Mesendoderm (in vitro differentiated cells): Measurements from ENCODE around the gene NEK6.

ENCODE experiments used
- DNase-seq: peaks from one replicate; pipeline ENCODE4 v3.0.0; 2013
- H2AK5ac ChIP-seq: 2 replicates; pipeline ENCODE4 v1.6.1; 2013; ENCODE audit warnings: low read length, inconsistent platforms
- H2BK120ac ChIP-seq: 2 replicates; pipeline ENCODE4 v1.6.1; 2013; ENCODE audit warnings: low read depth, mild to moderate bottlenecking, low read length, moderate library complexity, mixed read lengths
- H2BK15ac ChIP-seq: replicated peaks from 2 replicates; pipeline ENCODE4 v1.6.1; 2013; ENCODE audit warnings: low read depth, mild to moderate bottlenecking, moderate library complexity
- H2BK5ac ChIP-seq: 2 replicates; pipeline ENCODE4 v1.6.1; 2013; ENCODE audit warnings: low read length, inconsistent platforms
- H3K18ac ChIP-seq: 2 replicates; pipeline ENCODE4 v1.6.1; 2013; ENCODE audit warnings: mild to moderate bottlenecking, low read length, mixed read lengths
- H3K23ac ChIP-seq: one replicate; pipeline ENCODE4 v1.6.1; 2013; ENCODE audit warnings: low read length
- H3K27ac ChIP-seq: 2 replicates; pipeline ENCODE4 v1.5.1; 2013; ENCODE audit warnings: low read depth, mild to moderate bottlenecking, inconsistent platforms, low read length, moderate library complexity
- H3K27me3 ChIP-seq: 2 replicates; pipeline ENCODE4 v1.6.1; 2013; ENCODE audit warnings: low read length, control low read depth, mild to moderate bottlenecking, inconsistent platforms; ENCODE audit not compliant: insufficient read depth, poor library complexity
- H3K36me3 ChIP-seq: 2 replicates; pipeline ENCODE4 v1.6.1; 2013; ENCODE audit warnings: low read length, inconsistent platforms; ENCODE audit not compliant: control insufficient read depth, insufficient read depth
- H3K4ac ChIP-seq: one replicate; pipeline ENCODE4 v1.6.1; 2013; ENCODE audit warnings: low read depth, mild to moderate bottlenecking, low read length, moderate library complexity
- H3K4me1 ChIP-seq: 2 replicates; pipeline ENCODE4 v1.6.1; 2013; ENCODE audit warnings: low read depth, low read length, inconsistent platforms; ENCODE audit not compliant: control insufficient read depth
- H3K4me2 ChIP-seq: 2 replicates; pipeline ENCODE4 v1.6.1; 2013; ENCODE audit warnings: low read length
- H3K4me3 ChIP-seq: 2 replicates; pipeline ENCODE4 v1.5.1; 2013; ENCODE audit warnings: mild to moderate bottlenecking, low read length
- H3K56ac ChIP-seq: one replicate; pipeline ENCODE4 v1.6.1; 2013; ENCODE audit warnings: low read length
- H3K79me1 ChIP-seq: 2 replicates; pipeline ENCODE4 v1.6.1; 2013; ENCODE audit warnings: low read length, inconsistent platforms
- H3K79me2 ChIP-seq: 2 replicates; pipeline ENCODE4 v1.6.1; 2013; ENCODE audit warnings: mild to moderate bottlenecking, low read length; ENCODE audit not compliant: control insufficient read depth, insufficient read depth
- H3K9ac ChIP-seq: 2 replicates; pipeline ENCODE4 v1.6.1; 2013; ENCODE audit warnings: low read length, inconsistent platforms
- H4K5ac ChIP-seq: one replicate; pipeline ENCODE4 v1.6.1; 2013; ENCODE audit warnings: low read length
- H4K8ac ChIP-seq: one replicate; pipeline ENCODE4 v1.6.1; 2013; ENCODE audit warnings: low read depth, mild to moderate bottlenecking, control low read depth, low read length, moderate library complexity
- WGBS: extraction: QIAGEN DNeasy Blood & Tissue Kit; methylation state at CpG from one replicate; pipeline ENCODE4 v1.1.7; 2013; ENCODE audit warnings: low lambda C conversion rate, missing lambda C conversion rate; ENCODE audit not compliant: insufficient coverage; ENCODE audit errors: extremely low coverage; 5-methylcytosine and 5-hydroxymethylcytosine counted together

The NEK6 gene

GRCh38 chr9:124344291-124345050 lies 86.7 kb downstream of the NEK6 start:
- DNase-seq = no peak
- H3K4ac ChIP-seq = no peak overlapping the region
- H3K23ac ChIP-seq = no peak overlapping the region
- H4K5ac ChIP-seq = no peak overlapping the region
- WGBS = no CpG with 5 or more reads among the region's 29 CpGs
- no peak overlapping the region for H2BK5ac ChIP-seq
- no peak overlapping the region for H3K4me2 ChIP-seq
- H3K9ac ChIP-seq = no peak overlapping the region
- H3K56ac ChIP-seq = no peak overlapping the region
- no peak overlapping the region for H3K4me3 ChIP-seq
- no peak overlapping the region for H2BK15ac ChIP-seq
- no peaks in the 10 kb centered on the region for H3K4me1 ChIP-seq
- no peak overlapping the region for H4K8ac ChIP-seq
- no peak overlapping the region for H2BK120ac ChIP-seq
- H3K79me2 ChIP-seq = no peaks in the 10 kb centered on the region
- H3K27me3 ChIP-seq = no peaks in the 10 kb centered on the region
- H3K18ac ChIP-seq = no peak overlapping the region
- H2AK5ac ChIP-seq = no peak overlapping the region
- H3K27ac ChIP-seq = no peak overlapping the region
- H3K79me1 ChIP-seq = no peaks in the 10 kb centered on the region
- peaks cover 2% of the 10 kb centered on the region for H3K36me3 ChIP-seq

- no peak overlapping the region for H4K5ac ChIP-seq
- no peak overlapping the region for H3K9ac ChIP-seq
- H3K4me3 ChIP-seq = no peak overlapping the region
- H2AK5ac ChIP-seq = no peak overlapping the region
- no peak overlapping the region for H3K27ac ChIP-seq
- no peak overlapping the region for H3K18ac ChIP-seq
- H2BK15ac ChIP-seq = no peak overlapping the region
- H3K4ac ChIP-seq = no peak overlapping the region
- no peak overlapping the region for H3K56ac ChIP-seq
- H3K36me3 ChIP-seq = peaks cover 2% of the 10 kb centered on the region
- no peak overlapping the region for H3K4me2 ChIP-seq
- no peaks in the 10 kb centered on the region for H3K79me2 ChIP-seq
- no peak overlapping the region for H2BK120ac ChIP-seq
- no CpG with 5 or more reads among the region's 14 CpGs for WGBS
- H3K4me1 ChIP-seq = no peaks in the 10 kb centered on the region
- no peak for DNase-seq
- H3K23ac ChIP-seq = no peak overlapping the region
- H4K8ac ChIP-seq = no peak overlapping the region
- H3K79me1 ChIP-seq = no peaks in the 10 kb centered on the region
- H3K27me3 ChIP-seq = no peaks in the 10 kb centered on the region
- H2BK5ac ChIP-seq = no peak overlapping the region
Observed at GRCh38 chr9:124345063-124345462, 87.3 kb downstream of the NEK6 start.

- Histone ChIP-seq H4K5ac (no peak overlapping the region), H3K4me1 (no peaks in the 10 kb centered on the region), H3K23ac (no peak overlapping the region), H2BK5ac (no peak overlapping the region), H3K18ac (no peak overlapping the region), H3K4me3 (no peak overlapping the region), H3K56ac (no peak overlapping the region), H3K4me2 (no peak overlapping the region), H3K36me3 (peaks cover 7% of the 10 kb centered on the region), H3K27me3 (no peaks in the 10 kb centered on the region), H2AK5ac (no peak overlapping the region), H4K8ac (no peak overlapping the region), H3K27ac (no peak overlapping the region), H2BK120ac (no peak overlapping the region), H3K79me2 (no peaks in the 10 kb centered on the region), H3K4ac (no peak overlapping the region), H3K9ac (no peak overlapping the region), H2BK15ac (no peak overlapping the region), H3K79me1 (no peaks in the 10 kb centered on the region)
- DNase-seq = no peak
- WGBS = no CpG with 5 or more reads among the region's 9 CpGs
Observed at GRCh38 chr9:124345751-124346281, 88.1 kb downstream of the NEK6 start.

- Histone ChIP-seq H4K8ac (no peak overlapping the region), H2BK120ac (no peak overlapping the region), H2AK5ac (no peak overlapping the region), H2BK5ac (no peak overlapping the region), H3K4me2 (no peak overlapping the region), H3K9ac (no peak overlapping the region), H3K4me1 (no peaks in the 10 kb centered on the region), H3K79me1 (no peaks in the 10 kb centered on the region), H3K56ac (no peak overlapping the region), H3K27ac (no peak overlapping the region), H3K18ac (no peak overlapping the region), H4K5ac (no peak overlapping the region), H3K23ac (no peak overlapping the region), H3K79me2 (no peaks in the 10 kb centered on the region), H3K4ac (no peak overlapping the region), H3K27me3 (no peaks in the 10 kb centered on the region), H3K36me3 (peaks cover 11% of the 10 kb centered on the region), H2BK15ac (no peak overlapping the region), H3K4me3 (no peak overlapping the region)
- no peak for DNase-seq
- no CpG with 5 or more reads among the region's 34 CpGs for WGBS
Observed at GRCh38 chr9:124346347-124347163, 88.8 kb downstream of the NEK6 start.

GRCh38 chr9:124347206-124347967 lies 89.6 kb downstream of the NEK6 start:
- H3K79me2 ChIP-seq = no peaks in the 10 kb centered on the region
- no peak overlapping the region for H3K23ac ChIP-seq
- H3K4me2 ChIP-seq = no peak overlapping the region
- no peak overlapping the region for H2BK5ac ChIP-seq
- H2BK15ac ChIP-seq = no peak overlapping the region
- no peak overlapping the region for H3K4ac ChIP-seq
- H3K9ac ChIP-seq = no peak overlapping the region
- no peaks in the 10 kb centered on the region for H3K79me1 ChIP-seq
- peaks cover 12% of the 10 kb centered on the region for H3K36me3 ChIP-seq
- no peak overlapping the region for H3K56ac ChIP-seq
- no peak overlapping the region for H3K27ac ChIP-seq
- no peak overlapping the region for H3K18ac ChIP-seq
- no peak overlapping the region for H3K4me3 ChIP-seq
- no peak overlapping the region for H4K5ac ChIP-seq
- no peak overlapping the region for H2BK120ac ChIP-seq
- WGBS = no CpG with 5 or more reads among the region's 26 CpGs
- no peaks in the 10 kb centered on the region for H3K27me3 ChIP-seq
- H2AK5ac ChIP-seq = no peak overlapping the region
- no peak for DNase-seq
- H4K8ac ChIP-seq = no peak overlapping the region
- H3K4me1 ChIP-seq = no peaks in the 10 kb centered on the region
